Measurements from ENCODE around the gene MAD1L1.

The MAD1L1 gene

DNA sequence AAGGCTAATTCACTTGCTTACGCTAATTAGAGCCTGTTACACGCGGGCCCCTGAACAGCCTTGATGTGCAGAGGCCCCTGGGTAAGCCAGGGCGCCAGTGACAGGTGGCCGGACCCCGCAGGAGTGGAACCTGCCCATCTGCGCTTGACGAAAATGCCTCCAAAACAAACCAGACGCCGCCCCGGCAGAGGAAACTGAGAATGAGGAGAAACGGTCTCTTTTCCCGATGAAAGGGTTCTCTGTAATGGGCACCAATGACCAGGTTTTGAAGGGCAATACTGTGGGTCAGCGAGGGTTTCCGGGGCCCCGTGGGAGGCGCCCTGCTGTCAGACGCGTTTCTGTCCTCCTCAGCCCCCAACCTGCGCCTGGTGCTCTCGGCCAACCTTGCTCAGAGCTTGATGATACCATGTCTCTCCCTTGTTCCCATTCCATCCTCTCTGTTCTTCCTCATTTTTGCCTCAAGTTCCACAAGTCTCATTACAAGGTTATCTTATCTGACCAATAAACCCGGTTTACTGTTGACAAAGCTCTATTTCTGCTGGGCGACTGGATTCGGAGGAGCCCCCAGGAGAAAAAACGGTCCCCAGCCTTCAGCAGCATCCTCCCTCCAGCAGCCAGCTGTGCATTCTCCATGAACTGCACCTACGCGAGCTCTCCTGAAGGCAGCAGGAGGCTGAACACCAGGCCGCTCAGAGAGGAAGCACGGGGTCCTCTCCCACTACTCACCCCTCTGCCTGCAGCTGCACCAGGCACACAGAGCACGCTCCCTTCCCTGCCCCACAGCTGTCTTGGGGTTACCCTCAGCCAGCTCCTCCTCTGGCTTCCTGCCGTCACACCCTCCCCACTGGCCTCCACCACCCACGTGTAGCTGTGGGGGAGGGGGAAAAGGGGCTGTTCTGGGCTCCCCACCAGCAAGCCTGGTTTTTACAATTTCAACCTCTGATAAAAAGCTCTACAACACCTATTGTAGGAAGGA is 202.0 kb downstream of the MAD1L1 start:
- no peak for DNase-seq (ENCODE audit: low spot score)

DNA sequence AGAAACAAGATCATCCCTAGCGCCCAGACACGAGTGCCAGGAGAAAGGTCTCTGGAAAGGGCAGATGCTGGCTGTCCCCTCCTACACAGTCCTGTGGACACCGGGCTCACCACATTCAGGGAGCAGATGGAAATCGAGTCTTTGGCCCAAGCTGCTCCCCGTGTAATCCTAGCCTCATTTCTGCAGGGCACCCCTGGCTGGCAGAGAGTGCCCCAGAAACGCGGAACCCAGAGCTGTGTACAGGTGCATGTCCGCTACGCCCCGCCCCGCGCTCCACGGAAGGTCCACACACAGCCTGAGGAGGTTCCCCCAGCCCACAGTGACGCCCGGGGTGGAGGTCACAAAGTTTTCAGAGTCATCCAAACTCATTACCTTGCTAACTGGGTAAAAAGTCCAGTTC is 202.8 kb downstream of the MAD1L1 start:
- no peak for DNase-seq (ENCODE audit: low spot score)

DNA sequence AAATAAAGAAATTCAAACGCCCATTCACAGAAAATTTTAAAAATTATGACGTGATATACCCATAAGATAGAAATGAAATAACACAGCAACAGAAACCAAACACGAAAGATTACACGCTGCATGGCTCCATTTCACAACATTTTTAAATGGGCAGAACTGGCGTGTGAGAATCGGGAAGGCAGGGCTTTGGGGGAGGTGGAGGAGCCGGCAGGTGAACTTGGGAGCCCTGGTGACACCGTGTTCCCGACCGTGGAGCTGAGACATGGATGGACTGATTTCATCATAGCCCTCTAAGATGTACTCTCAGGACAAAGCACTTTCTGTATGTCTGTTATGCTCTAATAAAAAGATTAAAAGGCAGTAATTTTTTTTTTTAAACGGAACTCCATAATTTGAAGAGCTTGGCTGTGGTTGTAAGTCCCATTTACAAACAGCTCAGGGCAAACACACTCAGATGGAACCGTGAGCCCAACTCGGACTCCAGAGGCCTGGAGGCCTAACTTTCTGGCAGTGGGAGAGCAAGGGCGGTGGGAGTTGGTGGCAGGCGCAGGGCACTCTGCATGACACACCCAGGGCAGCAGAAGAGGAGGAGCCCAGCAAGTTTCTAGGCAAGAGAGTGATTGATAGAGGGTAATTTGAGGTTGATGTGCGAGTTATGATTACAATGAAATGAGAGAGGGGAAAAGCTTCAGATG is 203.4 kb downstream of the MAD1L1 start:
- DNase-seq (ENCODE audit: low spot score): no peak

DNA sequence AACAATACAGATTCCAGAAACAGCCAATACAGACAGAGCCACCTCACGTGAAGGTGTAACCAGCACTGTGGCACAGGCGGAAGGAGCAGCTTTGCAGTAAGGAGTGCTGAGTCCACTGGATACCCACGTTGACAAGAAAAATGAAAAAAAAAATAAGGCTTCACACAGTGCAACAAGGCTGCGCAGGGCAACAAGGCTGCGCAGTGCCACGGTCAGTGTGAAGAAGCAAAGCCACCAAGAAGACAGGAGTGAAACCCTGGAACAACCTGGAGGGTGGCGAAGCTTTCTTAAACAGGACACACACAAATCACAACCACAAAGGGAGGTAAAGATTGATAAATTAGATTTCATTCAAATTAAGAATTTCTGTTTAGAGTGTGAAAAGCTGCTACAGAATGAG is 204.0 kb downstream of the MAD1L1 start:
- DNase-seq (ENCODE audit: low spot score): no peak

DNA sequence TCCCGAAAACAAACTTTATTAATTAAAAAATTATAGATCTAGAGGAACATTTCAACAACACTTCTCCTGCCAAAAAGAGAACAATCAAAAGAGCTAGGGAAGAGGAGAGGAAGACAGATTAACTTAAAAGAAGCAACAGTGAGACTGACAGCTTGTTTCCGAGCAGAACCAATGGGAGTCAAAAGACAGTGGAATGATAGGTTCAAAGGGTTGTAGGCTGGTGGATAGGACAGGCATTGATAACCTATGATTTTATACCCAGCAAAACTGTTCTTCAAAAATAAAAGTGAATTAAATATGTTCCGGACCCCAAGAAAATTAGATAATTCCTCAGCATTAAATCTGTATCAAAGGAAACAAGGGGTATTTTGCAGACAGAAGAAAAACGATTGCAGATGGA is 207.6 kb downstream of the MAD1L1 start:
- no peak for DNase-seq (ENCODE audit: low spot score)

DNA sequence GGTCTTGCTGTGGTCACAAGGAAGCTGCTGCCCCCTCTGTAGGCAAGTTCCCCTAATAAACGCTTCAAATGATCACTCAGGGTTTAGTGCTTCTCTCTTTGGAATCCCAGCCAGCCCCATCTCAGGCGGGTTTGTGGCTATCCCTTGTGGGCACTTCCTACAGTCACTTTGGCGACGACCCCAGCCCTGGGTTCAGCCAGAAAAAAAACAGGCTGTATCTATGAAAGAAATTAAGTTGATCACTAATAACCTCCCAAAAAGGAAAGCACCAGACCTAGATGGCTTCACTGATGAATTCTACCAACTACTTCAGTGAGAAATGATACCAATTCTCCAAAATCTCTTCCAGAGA is 208.2 kb downstream of the MAD1L1 start:
- DNase-seq (ENCODE audit: low spot score): no peak

DNA sequence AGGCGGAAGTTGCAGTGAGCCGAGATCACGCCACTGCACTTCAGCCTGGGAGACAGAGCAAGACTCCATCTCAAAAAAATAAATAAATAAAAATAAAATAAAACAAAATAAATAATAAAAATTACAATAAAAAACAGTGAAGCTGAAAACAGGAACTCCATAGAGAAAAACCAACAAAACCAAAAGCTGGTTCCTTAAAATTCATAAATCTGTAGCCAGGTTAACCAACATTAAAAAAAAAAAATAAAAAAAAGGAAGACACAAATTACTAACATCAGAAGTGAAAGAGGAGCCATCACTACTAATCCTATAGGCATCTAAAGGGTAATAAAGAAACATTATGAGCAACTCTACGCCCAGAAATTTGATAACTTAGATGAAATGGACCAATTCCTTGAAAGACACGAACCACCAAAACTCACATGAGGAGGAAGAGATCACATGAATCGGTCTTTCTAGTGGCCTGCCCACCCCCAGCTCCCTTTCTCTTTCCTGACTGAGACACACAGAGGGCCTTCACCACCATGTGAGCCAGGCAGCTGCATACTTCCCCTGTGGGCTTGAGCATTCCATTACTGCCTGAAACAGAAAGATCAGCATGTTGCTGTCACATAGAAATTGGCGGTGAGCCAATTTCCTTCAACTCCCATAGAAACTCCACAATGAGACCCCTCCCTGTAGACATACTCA is 208.7 kb downstream of the MAD1L1 start:
- no peak for DNase-seq (ENCODE audit: low spot score)

DNA sequence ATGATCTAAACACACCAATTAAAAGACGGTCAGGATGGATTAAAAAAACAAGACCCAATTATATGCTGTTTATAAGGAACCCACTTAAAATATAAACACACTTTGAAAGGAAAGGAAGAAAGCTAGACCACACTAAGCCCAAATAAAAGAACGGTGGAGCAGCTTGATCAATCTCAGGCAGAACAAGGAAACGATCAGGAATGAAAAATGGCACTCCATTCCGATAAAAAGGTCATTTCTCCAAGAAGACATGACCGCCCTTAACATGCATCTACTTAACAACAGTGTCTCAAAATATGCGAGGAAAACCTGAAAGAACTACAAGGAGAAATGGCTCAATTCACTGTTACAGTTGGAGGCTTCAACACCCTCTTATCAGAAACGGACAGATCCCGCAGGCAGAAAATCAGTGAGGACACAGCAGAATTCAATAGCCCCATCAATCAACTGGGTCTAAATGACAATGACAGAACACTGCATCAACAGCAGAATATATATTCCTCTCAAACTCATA is 210.0 kb downstream of the MAD1L1 start:
- DNase-seq (ENCODE audit: low spot score): no peak

DNA sequence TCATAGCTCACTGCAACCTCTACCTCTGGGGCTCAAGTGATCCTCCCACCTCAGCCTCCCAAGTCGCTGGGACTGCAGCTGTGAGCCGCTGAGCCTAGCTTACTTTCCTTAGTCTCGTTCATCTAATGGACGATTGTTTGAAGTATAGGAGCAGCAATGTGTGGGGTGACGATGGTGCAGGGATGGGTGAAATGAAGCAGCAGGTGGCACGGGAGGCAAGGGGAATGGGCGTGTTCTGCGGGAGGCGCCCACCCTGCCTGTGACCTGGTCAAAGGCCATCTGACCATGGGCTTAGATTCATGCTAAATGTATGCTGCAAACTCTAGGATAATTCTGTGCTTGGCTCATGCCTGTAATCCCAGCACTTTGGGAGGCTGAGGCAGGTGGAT is 210.7 kb downstream of the MAD1L1 start:
- DNase-seq (ENCODE audit: low spot score): no peak

DNA sequence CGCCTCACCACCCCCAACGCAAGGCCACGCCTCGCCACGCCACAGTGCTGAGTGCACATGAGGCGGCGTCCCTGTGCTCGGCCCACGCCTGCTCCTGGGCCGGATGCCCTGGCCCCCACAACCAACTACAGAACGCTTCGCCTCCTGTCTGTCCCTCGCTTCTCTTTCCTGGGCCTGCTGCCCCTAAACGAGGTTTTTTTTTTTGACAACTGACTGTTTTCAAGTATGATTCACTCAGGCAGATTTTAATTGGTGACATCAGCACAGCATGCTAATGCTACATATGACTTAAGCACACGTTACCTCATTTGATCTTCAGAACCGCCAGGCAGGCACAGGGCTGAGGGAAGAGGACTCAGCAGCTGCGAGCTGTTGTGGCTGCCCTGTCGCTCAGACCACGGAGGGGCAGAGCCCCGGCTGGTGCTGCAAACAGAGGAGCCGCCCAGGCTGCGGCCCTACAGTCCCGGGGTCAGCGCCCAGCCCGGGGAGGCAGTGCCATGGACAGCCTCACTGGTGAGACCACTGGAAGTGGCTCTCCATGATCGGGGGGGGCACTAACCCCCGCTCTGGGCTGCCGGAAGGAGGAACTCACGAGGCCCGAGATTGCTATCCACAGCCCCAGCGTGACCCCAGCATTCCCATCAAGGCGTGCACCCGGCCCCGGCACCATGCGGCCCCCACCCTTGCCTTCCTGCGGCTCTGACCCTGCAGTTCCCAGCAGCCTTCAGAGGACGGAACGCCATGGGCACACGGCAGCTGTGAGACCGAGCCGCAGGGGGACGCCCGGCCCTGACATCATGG is 212.8 kb downstream of the MAD1L1 start:
- DNase-seq (ENCODE audit: low spot score): no peak

DNA sequence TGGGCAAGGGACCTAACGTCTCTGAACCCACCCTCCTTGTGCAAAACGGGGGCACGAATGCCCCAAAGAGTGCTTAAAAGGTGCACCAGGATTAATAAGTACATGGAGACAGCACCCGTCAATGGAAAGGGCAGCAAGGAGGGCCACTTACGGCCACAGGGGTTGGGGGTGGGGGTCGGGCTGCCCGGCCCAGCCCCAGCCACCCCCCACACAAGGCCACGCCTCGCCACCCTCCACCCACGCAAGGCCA is 213.4 kb downstream of the MAD1L1 start:
- no peak for DNase-seq (ENCODE audit: low spot score)

DNA sequence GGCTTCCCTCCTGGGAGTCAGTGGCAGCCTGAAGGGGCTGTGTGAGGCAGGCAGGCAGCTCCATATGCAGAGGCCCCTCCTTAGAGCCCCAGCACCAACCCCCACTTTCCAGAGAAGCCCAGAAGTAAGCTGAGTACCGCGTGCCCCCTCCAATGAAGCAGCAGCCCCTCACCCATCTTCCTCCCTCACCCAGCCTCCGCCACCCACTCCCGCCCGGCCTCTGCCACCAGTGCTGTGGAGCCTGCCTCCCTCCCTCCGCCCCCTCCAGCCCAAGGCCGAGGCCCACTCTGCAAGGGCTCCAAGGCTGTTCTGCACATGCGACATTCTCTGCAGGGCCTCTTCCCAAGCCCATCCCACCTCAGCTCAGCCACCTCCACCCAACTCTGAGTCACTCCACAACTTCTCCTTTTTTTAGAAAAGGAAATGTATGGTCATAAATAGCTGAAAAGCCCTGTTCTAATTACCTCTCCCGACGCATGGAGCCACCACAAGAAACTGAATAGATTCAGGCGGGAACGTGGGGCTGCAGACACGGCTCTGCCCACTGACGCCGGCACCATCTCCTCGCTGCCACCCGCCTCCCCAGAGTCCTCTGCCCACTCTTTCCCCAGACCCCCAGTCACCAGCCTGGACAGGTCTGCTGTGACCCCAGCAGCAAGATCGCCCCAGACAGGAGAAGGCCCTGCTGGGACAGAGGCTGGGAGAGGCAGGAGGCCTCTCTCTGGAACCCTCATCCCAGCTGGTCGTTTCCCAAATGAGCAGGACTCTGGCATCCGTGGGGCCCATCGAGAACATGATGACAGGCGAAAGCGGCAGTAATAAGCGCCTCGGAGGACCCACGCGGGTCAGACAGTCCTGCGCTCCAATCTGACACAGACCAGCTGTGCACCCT is 213.9 kb downstream of the MAD1L1 start:
- no peak for DNase-seq (ENCODE audit: low spot score)

DNA sequence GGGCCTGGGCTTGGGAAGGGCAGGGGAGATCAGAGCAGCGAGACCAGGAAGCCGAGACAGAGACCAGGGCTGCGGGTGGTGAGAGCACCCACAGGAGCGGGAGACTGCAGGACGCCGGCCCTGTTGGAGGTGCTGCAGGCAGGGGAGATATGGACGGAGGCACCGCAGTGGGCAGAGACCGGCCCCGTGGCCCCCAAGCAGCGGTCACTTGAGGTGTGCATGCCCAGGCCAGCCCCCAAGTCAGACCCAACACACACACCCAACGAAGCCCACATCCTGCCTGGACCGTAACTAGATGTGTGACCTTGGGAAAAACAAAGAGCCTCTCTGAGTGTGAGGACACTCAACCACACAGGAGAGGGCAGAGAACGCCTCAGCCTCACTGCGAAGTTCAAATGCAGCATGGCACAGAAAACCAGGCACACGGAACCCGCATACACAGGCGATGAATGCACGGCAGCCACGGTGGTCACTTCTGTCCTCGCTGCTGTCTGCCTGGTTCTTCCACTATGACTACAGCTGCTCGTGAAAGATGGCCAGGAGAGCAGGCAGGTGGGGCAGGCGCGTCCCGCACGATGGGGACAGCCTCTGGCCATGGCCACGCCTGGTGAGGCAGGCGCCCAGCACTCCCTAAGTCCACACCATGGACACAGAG is 214.7 kb downstream of the MAD1L1 start:
- no peak for DNase-seq (ENCODE audit: low spot score)

DNA sequence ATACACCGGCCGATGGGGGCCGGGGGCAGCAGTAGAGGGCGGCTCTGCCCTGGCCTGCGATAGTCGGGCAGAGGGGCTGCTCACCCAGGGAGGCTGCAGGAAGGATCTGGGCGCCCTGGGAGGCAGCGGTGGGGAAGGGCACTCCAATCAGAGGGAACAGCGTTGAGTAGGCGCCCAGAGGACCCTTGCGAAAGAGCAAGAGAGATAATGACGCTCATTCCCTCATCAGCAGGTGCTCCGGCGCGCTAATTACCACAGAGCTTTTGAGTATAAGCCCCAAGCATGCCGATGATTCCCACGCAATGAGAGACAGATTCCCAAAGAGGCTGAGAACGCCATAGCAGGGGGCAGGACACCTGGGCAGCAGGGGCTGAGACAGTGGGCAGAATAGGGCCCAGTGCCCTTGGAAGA is 215.3 kb downstream of the MAD1L1 start:
- no peak for DNase-seq (ENCODE audit: low spot score)

DNA sequence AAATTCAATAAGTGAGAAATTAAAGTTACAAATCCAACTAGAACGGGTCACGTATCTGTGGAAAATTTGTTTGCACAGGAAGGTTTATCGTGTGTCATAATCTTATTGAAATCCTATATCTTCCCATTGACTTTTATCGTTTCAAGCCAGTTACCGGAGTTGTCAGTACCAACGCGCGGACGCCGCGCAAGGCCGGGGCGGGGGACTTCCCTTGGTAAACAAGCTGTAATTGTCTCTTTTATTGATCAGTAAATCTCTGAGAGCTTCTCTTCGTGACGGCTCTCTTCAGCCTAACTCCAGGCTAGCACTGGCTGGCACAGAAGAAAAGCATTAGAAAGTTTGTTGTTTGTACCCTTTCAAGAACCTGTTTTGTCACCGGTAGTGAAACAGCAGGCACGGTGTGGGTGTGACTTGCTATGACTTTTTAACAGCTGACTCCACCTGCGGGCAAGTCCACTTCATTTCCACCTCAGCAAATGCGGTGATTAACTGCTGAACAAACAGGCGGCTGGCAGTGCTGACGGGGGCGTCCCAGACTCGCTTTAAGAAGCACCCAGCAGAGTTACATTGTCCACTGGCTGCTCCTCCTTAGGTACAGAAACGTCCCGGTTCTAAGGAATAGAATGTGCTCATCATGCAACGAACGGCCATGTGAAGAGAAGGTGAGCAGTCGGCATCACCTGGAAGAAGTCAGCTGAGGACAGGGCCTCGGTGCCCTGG is 215.8 kb downstream of the MAD1L1 start:
- DNase-seq (ENCODE audit: low spot score): no peak

DNA sequence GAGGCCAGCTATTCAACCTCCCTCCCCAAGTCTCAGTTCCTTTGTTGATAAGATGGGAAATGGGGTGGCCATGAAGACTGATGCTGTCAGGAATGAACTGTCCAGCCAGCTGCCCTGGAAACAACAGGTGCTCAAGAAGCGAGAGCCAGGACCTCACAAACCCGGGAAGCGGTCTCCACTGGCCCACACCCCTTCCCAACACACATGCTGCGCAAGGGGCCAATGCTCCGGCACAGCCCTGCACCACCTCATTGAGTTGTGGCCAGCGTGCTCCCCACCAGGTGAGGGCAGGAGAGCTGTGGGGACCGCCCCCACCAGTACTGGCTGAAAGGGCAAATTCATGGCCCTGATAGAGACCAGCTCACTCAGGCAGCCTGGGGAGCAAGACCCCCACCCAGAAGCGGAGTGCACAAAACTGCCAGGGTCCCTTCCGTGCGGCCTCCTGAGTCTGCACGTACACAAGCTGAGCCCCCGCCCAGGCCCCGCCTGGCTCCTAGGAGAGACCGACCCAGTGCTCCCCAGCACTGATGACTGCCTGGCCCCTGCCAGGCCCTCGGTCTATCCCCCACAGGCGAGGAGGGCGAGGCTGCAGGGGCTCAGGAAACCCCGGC is 216.6 kb downstream of the MAD1L1 start:
- no peak for DNase-seq (ENCODE audit: low spot score)

DNA sequence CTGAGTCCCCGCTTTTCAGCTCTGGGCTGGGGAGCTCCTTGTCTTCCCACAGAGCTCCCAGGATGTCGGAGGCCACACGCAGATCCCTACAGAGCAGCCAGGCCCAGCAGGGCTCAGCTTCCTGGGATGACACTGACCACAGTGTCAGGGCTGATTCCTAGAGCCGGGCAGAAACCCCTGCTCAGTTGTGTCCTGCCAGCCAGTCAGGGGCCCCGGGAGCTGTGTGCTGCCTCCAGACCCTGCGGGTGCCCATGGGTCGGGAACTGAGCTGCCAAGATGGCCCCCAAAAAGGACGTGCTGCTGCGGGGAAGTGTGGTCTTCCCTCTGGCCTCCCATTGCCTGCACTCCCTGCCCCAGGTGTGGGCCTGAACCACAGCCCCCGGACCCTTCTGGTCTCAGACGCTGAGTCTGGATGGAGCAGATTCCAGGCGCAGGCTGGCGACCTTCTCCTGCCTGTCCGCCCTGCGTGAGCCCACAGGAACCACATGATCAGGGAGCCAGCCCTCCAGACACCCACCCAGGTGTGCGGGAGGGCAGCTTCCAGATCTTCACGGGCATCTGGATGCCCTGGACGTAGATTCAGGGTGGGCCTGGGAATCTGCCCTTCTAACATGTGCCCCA is 217.4 kb downstream of the MAD1L1 start:
- no peak for DNase-seq (ENCODE audit: low spot score)

DNA sequence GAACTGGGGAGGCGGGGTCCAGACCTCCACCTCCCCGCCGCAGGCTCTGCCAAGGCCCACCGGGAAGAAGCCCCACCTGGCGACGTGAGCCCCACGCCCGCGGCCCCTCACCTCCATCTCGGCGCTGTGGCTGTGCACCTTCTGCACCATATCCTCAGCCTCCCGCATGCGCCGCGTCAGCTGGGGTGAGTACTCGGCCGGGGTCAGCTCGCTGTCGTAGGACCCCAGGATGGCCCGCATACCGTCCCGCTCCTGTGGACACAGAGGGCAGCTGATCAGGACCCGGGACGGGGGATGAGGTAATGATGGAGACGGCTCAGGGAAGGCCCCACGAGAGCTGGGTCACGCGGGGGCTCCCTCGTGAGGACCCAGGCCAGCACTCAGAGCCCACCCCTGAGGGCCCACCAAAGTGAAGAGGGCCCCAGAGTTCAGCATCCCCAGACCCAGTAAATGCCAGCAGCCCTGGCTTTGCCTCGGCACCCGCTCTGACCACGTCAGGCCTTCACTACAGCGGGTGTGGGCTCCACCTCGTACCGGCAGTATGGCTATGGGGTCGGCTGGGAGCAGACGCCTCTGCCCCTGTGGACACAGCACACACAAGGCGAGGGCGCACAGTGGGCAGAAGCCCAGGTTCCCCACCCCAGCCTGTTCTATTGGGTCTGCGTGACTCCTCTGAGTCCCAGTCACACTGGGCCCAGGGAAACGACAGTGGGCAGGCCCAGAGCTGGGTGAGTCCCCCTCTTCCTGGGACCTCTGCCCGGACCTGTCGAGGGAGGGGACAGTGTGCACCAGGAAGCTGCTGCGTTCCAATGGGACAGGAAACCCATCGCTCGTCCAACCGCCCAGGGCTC is 218.1 kb downstream of the MAD1L1 start:
- DNase-seq (ENCODE audit: low spot score): no peak

Data from left forelimb (tissue), 1 donor.